ENCODE results near the gene ETFBKMT. TPM values are rescaled to one million over a fixed set of nuclear protein-coding genes. Genes with fewer than 3 reads are reported as not detected.
"Not testable (repeated sequence)": the region's sequence is repeated elsewhere in the genome, so short reads cannot be mapped to it uniquely, and the experiment has no call there.

The ETFBKMT gene
- total and polyA plus RNA-seq, 11 donors: 2.3 to 7.4 (median 5.9) TPM

GRCh38 chr12:31702047-31702446 lies 42.6 kb downstream of the ETFBKMT start:
- Histone ChIP-seq H3K36me3 (peaks cover 0 to 48% (median 17%) of the 10 kb centered on the region in 9 donors), H3K9me3 (peaks cover 0 to 1% (median 0%) of the 10 kb centered on the region in 12 donors)
- TF ChIP-seq, protein P1, sequence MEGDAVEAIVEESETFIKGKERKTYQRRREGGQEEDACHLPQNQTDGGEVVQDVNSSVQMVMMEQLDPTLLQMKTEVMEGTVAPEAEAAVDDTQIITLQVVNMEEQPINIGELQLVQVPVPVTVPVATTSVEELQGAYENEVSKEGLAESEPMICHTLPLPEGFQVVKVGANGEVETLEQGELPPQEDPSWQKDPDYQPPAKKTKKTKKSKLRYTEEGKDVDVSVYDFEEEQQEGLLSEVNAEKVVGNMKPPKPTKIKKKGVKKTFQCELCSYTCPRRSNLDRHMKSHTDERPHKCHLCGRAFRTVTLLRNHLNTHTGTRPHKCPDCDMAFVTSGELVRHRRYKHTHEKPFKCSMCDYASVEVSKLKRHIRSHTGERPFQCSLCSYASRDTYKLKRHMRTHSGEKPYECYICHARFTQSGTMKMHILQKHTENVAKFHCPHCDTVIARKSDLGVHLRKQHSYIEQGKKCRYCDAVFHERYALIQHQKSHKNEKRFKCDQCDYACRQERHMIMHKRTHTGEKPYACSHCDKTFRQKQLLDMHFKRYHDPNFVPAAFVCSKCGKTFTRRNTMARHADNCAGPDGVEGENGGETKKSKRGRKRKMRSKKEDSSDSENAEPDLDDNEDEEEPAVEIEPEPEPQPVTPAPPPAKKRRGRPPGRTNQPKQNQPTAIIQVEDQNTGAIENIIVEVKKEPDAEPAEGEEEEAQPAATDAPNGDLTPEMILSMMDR (IDR thresholded peaks at IDR 0.05): peak in 6 of 12 donors; percentile 15 to 38 (median 25)
- TF ChIP-seq POLR2A (IDR thresholded peaks at IDR 0.05): no peak

DNA sequence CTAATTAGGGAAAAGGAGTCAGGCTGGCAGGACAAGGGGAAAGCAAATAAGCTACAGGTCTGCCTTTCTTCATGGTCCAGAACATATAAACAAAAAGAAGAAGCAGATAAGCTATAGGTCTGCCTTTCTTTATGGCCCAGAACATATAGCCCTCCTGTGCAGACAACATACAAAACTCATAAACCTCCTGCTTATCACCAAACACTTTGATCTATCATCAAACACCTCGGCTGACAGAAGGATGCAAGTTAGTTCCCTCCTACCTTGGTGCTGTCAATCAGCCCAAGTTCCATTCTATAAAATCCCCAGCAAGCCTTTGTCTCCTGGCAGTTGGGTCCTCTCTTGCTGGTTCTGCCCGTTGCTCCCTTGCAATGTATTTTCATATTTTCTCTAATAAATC lies 46.1 kb downstream of the ETFBKMT start:
- Histone ChIP-seq H3K36me3 (peaks cover 0 to 33% (median 11%) of the 10 kb centered on the region in 9 donors), H3K4me1 (peaks cover 0 to 3% (median 0%) of the 10 kb centered on the region in 12 donors), H3K4me3 (no peak overlapping the region), H3K9me3 (peaks cover 0 to 29% (median 15%) of the 10 kb centered on the region in 12 donors), H3K27ac (no peak overlapping the region), H3K27me3 (no peaks in the 10 kb centered on the region)
- WGBS, 4 donors: 64 to 78% (median 71%) methylated on average over 2 of the region's 2 CpGs
- DNase-seq (no peak), ATAC-seq (no peak)
- intact Hi-C loops (cut with DNase I): no loop called here
- TF ChIP-seq POLR2A (IDR thresholded peaks at IDR 0.05): no peak
- TF ChIP-seq, protein P1 (IDR thresholded peaks at IDR 0.05): no peak

More at GRCh38 chr12:31702047-31702446, 42.6 kb downstream of the ETFBKMT start:
- Histone ChIP-seq H3K27ac (no peak overlapping the region), H3K27me3 (no peaks in the 10 kb centered on the region), H3K4me3 (no peak overlapping the region), H3K4me1 (no peaks in the 10 kb centered on the region)
- DNase-seq (no peak), ATAC-seq (no peak)
- intact Hi-C loops (cut with DNase I): no loop called here

DNA sequence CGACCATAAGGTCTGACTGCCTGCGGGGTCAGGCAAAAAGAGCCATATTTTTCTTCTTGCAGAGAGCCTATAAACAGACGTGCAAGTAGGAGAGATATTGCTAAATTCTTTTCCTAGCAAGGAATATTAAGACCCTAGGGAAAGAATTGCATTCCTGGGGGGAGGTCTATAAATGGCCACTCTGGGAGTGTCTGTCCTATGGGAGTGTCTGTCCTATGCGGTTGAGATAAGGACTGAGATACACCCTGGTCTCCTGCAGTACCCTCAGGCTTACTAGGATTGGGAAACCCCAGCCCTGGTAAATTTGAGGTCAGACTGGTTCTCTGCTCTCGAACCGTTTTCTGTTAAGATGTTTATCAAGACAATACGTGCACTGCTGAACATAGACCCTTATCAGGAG lies 48.6 kb downstream of the ETFBKMT start:
- 93 to 97% (median 94%) methylated on average over 7 of the region's 7 CpGs for WGBS, 4 donors
- Histone ChIP-seq H3K9me3 (peaks cover 0 to 36% (median 15%) of the 10 kb centered on the region in 12 donors), H3K36me3 (peaks cover 0 to 26% (median 4%) of the 10 kb centered on the region in 9 donors)
- H3K27me3 ChIP-seq; ATAC-seq; H3K4me1 ChIP-seq; DNase-seq; H3K27ac ChIP-seq; intact Hi-C loops (cut with DNase I); H3K4me3 ChIP-seq: not testable (repeated sequence)

DNA sequence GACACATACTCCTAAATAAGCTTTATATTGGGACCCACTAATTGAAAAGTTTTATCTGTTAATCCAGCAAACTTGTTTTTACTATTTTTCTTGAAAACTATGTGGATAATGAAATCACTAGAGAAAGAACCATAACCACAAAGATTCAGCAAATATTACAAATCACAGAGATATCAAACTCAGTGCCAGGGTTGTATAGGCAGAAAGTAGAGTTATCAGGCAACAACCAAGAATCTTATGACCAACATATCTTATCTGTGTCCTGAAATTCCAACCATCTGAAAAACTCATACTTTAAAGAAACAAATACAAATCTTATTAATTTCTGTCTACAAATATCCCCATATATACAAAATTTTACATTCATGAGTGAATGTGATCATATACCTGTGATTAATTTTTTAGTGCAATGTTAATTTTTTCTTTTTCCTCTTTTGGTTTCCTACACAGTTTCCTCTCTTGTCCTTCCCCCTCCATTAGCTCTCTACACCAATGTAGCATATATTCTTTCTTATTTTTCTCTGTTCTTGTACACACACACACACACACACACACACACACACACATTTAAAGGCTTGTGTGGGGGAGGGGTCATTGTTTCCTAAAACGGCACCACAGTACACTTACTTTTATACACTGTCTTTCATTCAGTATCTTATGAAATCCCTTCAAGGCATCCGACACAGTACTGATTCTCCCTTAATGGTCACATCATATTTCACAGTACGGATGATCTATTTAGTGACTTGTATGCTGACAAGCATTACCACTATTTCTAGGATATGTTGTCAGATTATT lies 50.7 kb downstream of the ETFBKMT start:
- Histone ChIP-seq H3K9me3 (peaks cover 0 to 36% (median 15%) of the 10 kb centered on the region in 12 donors), H3K4me1 (peaks cover 0 to 14% (median 0%) of the 10 kb centered on the region in 12 donors), H3K4me3 (no peak overlapping the region), H3K36me3 (peaks cover 0 to 26% (median 4%) of the 10 kb centered on the region in 9 donors), H3K27me3 (no peaks in the 10 kb centered on the region), H3K27ac (no peak overlapping the region)
- TF ChIP-seq POLR2A (IDR thresholded peaks at IDR 0.05): no peak
- TF ChIP-seq, protein P1 (IDR thresholded peaks at IDR 0.05): no peak
- ATAC-seq (no peak), DNase-seq (no peak)
- whole genome bisulfite sequencing, 4 donors: 76 to 83% (median 80%) methylated on average over 3 of the region's 3 CpGs
- intact Hi-C loops (cut with DNase I): no loop called here
